ENCODE measurements around the gene AOPEP. TPM values are rescaled to one million over a fixed set of nuclear protein-coding genes. Genes with fewer than 3 reads are reported as not detected.

AOPEP gene
- total and polyA plus RNA-seq, 2 of the 13 experiments (the other 11 are each of a cell fraction or from before 2014, with no cell fraction given) = 22.2 to 41.6 TPM

DNA sequence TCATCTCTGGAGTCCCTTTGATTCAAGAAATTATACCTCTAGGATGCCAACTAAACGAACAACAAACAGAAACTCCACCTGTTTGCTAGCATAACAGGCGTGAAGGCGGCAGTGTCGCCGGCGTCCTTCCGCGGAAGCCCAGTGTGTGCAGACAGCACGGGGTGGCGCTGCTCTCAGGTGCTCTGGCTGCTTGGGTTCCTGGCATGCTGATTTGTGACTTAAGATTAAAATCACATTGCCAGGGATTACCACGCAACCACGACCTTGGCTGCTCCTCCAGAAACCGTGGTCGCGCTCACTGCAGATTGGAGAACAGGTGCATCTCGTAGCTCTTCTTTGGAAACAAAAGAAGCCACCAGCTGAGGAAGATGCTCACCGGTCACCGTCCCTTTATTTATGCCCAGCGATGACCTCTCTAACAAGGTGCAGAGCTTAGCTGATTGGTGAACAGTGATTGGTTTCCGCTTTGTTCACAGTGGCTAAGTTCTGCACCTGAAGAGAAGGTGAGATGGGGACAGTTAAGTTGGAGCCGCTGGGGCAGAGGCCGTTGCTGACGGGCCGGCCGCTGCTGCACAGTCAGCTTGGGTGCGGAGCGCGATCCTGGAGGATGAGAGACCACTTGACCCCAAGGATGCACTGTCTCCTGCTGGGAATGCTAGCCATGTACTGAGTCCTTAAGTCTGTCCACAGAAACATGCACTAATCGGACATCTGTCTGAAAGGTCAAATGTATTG lies 358.7 kb downstream of the AOPEP start:
- Histone ChIP-seq H3K27me3 (ENCODE audit: control insufficient read depth in 1 of 2, insufficient read depth in 2 of 2, low read length in 2 of 2) (no peaks in the 10 kb centered on the region; a peak in 1 of 5 replicates), H3K9ac (ENCODE audit: insufficient read depth, low read depth, low read length) (no peak overlapping the region), H3K79me2 (ENCODE audit: insufficient read depth, low read length) (peaks cover 2% of the 10 kb centered on the region), H3K9me3 (ENCODE audit: low read length) (no peaks in the 10 kb centered on the region), H2AFZ (ENCODE audit: low read length) (no peak overlapping the region), H4K20me1 (ENCODE audit: insufficient read depth, low read length) (peaks cover 15% of the 10 kb centered on the region), H3K27ac (ENCODE audit: extremely low read length, insufficient read depth, low read length) (no peak overlapping the region), H3K4me1 (ENCODE audit: insufficient read depth, low read length) (0 out of 2 replicates have a peak, but pooled peaks cover under 1% of the 10 kb centered on the region), H3K36me3 (replicated peaks in 1 of 2; ENCODE audit: control insufficient read depth in 1 of 2, insufficient read depth in 2 of 2, low read length in 2 of 2) (peaks cover 47 to 78% of the 10 kb centered on the region in 2 experiments), H3K4me3 (replicated peaks in 1 of 3; ENCODE audit: insufficient read depth in 1 of 3, low read depth in 2 of 3, low read length in 3 of 3) (no peak overlapping the region), H3K4me2 (ENCODE audit: low read depth, low read length) (no peak overlapping the region)
- in situ Hi-C loops (cut with HindIII; ENCODE audit: extremely low pct_ligation_motif_present, low pct_unique_long_range_greater_than_20kb) = no loop called here
- WGBS (ENCODE audit: low lambda C conversion rate) = 97% methylated on average over 29 of the region's 29 CpGs
- ChIA-PET CTCF (ENCODE audit: low intra/inter-chr PET ratio, low total read pairs) (no interaction called here), POLR2A (interaction anchor here (1.0 kb wide), 1 partner anchor 79 kb away, joined by 4 read pairs; no protein-coding TSS in a partner anchor)
- FAIRE-seq (no peak), DNase-seq (ENCODE audit: low spot score) (no peak), ATAC-seq (no peak)
- intact Hi-C loops (cut with micrococcal nuclease; ENCODE audit: unreplicated experiment) = no loop called here
- no TSS peak for BruUV-seq (replicated peaks)
- TF ChIP-seq SMAD9 (CRISPR knock-in tag; IDR thresholded peaks at IDR 0.05) = no peak
- TF ChIP-seq HDAC2 (CRISPR knock-in tag; IDR thresholded peaks at IDR 0.05) = no peak
- no peak for TF ChIP-seq MIXL1 (CRISPR knock-in tag; IDR thresholded peaks at IDR 0.05)
- TF ChIP-seq ZNF782 (CRISPR knock-in tag; IDR thresholded peaks at IDR 0.05; ENCODE audit: borderline replicate concordance) = no peak
- TF ChIP-seq, protein P1, sequence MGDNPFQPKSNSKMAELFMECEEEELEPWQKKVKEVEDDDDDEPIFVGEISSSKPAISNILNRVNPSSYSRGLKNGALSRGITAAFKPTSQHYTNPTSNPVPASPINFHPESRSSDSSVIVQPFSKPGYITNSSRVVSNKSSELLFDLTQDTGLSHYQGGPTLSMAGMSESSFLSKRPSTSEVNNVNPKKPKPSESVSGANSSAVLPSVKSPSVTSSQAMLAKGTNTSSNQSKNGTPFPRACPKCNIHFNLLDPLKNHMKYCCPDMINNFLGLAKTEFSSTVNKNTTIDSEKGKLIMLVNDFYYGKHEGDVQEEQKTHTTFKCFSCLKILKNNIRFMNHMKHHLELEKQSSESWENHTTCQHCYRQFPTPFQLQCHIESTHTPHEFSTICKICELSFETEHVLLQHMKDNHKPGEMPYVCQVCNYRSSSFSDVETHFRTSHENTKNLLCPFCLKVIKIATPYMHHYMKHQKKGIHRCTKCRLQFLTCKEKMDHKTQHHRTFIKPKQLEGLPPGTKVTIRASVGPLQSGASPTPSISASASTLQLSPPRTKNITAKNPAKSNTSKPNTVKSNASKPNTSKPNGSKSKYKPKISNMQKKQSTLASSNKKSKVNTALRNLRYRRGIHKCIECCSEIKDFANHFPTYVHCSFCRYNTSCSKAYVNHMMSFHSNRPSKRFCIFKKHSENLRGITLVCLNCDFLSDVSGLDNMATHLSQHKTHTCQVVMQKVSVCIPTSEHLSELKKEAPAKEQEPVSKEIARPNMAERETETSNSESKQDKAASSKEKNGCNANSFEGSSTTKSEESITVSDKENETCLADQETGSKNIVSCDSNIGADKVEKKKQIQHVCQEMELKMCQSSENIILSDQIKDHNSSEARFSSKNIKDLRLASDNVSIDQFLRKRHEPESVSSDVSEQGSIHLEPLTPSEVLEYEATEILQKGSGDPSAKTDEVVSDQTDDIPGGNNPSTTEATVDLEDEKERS (CRISPR knock-in tag; IDR thresholded peaks at IDR 0.05) = no peak
- TF ChIP-seq PTBP1 (IDR thresholded peaks at IDR 0.05; ENCODE audit: low read depth, low read length, poor library complexity, severe bottlenecking) = no peak
- TF ChIP-seq ZFP41 (CRISPR knock-in tag; IDR thresholded peaks at IDR 0.05; ENCODE audit: borderline replicate concordance) = no peak
- TF ChIP-seq, protein P2, sequence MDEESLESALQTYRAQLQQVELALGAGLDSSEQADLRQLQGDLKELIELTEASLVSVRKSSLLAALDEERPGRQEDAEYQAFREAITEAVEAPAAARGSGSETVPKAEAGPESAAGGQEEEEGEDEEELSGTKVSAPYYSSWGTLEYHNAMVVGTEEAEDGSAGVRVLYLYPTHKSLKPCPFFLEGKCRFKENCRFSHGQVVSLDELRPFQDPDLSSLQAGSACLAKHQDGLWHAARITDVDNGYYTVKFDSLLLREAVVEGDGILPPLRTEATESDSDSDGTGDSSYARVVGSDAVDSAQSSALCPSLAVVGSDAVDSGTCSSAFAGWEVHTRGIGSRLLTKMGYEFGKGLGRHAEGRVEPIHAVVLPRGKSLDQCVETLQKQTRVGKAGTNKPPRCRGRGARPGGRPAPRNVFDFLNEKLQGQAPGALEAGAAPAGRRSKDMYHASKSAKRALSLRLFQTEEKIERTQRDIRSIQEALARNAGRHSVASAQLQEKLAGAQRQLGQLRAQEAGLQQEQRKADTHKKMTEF (CRISPR knock-in tag; IDR thresholded peaks at IDR 0.05) = no peak
- TF ChIP-seq MLLT10 (CRISPR knock-in tag; IDR thresholded peaks at IDR 0.05) = no peak
- TF ChIP-seq ZNF7 (CRISPR knock-in tag; IDR thresholded peaks at IDR 0.05) = no peak
- TF ChIP-seq KDM1A (CRISPR knock-in tag; IDR thresholded peaks at IDR 0.05) = no peak
- no peak for TF ChIP-seq TOE1 (CRISPR knock-in tag; IDR thresholded peaks at IDR 0.05)
- TF ChIP-seq ARID2 (CRISPR knock-in tag; IDR thresholded peaks at IDR 0.05; ENCODE audit: borderline replicate concordance) = no peak
- no peak for TF ChIP-seq SMARCE1 (IDR thresholded peaks at IDR 0.05; ENCODE audit: borderline replicate concordance)
- no peak for TF ChIP-seq ZNF564 (CRISPR knock-in tag; IDR thresholded peaks at IDR 0.05)
- no peak for TF ChIP-seq ZNF333 (CRISPR knock-in tag; IDR thresholded peaks at IDR 0.05; ENCODE audit: borderline replicate concordance)
- no peak for TF ChIP-seq ZFY (CRISPR knock-in tag; IDR thresholded peaks at IDR 0.05)
